OCI-LY7 (cell line): ENCODE measurements around the gene SYT15. TPM values are rescaled to one million over a fixed set of nuclear protein-coding genes. Genes with fewer than 3 reads are reported as not detected.

Experiments used
- BruUV-seq: library from RNA; stranded (reverse); fragments of 400-500 nt; replicated peaks from 2 replicates; lab custom pipeline; 2021; lab: Mats Ljungman, UMichigan
- CTCF ChIA-PET: fragments of 300-600 bp; sonication (Branson Sonifier 250); formaldehyde crosslinking; loops from one replicate; lab custom pipeline; 2022; ENCODE audit warnings: antibody characterized with exemption; ENCODE audit not compliant: unreplicated experiment; lab: Charles Lee
- POLR2A ChIA-PET: fragments of 300-600 bp; sonication (Branson Sonifier 250); formaldehyde crosslinking; loops from one replicate; lab custom pipeline; 2022; ENCODE audit warnings: antibody characterized with exemption; lab: Charles Lee
- DNase-seq: peaks from one replicate; pipeline ENCODE4 v3.0.0-alpha.2; 2015; ENCODE audit warnings: low spot score
- H2AFZ ChIP-seq: fragments of 200-600 bp; sonication (generic), shearing (Covaris generic); 2 replicates; pipeline ENCODE4 v1.6.1; 2014; ENCODE audit warnings: mild to moderate bottlenecking, antibody characterized with exemption, low read length, moderate library complexity
- H3K27ac ChIP-seq: fragments of 200-600 bp; sonication (generic); 2 replicates; pipeline ENCODE4 v1.5.1; 2014; ENCODE audit warnings: mixed run types, low read depth, mild to moderate bottlenecking, moderate library complexity, low read length, inconsistent platforms; ENCODE audit not compliant: poor library complexity, severe bottlenecking
- H3K36me3 ChIP-seq: fragments of 200-600 bp; sonication (generic); 2 replicates; pipeline ENCODE4 v1.6.1; 2014; ENCODE audit warnings: mild to moderate bottlenecking, antibody characterized with exemption, low read length, moderate library complexity, mixed read lengths; ENCODE audit not compliant: insufficient read depth
- H3K4me1 ChIP-seq: fragments of 200-600 bp; sonication (generic); 2 replicates; pipeline ENCODE4 v1.5.1; 2014; ENCODE audit warnings: mild to moderate bottlenecking, low read length; ENCODE audit not compliant: insufficient read depth, poor library complexity, severe bottlenecking
- H3K4me2 ChIP-seq: fragments of 200-600 bp; sonication (generic); 2 replicates; pipeline ENCODE4 v1.6.1; 2014; ENCODE audit warnings: mild to moderate bottlenecking, low read length
- H3K4me3 ChIP-seq: fragments of 200-600 bp; sonication (generic); 2 replicates; pipeline ENCODE4 v1.5.1; 2014; ENCODE audit warnings: mild to moderate bottlenecking, low read depth, low read length; ENCODE audit not compliant: poor library complexity, severe bottlenecking
- H3K79me2 ChIP-seq: fragments of 200-600 bp; sonication (generic); 2 replicates; pipeline ENCODE4 v1.6.1; 2016; ENCODE audit warnings: low read depth, mild to moderate bottlenecking, low read length, moderate library complexity, mixed read lengths; ENCODE audit not compliant: insufficient read depth
- H3K9me2 ChIP-seq: fragments of 200-600 bp; sonication (generic); 2 replicates; pipeline ENCODE4 v1.6.1; 2016; ENCODE audit warnings: mild to moderate bottlenecking, low read length, mixed read lengths; ENCODE audit not compliant: insufficient read depth
- H3K9me3 ChIP-seq: fragments of 200-600 bp; sonication (generic); 2 replicates; pipeline ENCODE4 v1.6.1; 2014; ENCODE audit warnings: mild to moderate bottlenecking, mixed run types, low read length, mixed read lengths
- H4K20me1 ChIP-seq: fragments of 200-600 bp; sonication (generic); 2 replicates; pipeline ENCODE4 v1.6.1; 2014; ENCODE audit warnings: mild to moderate bottlenecking, antibody characterized with exemption, low read length, moderate library complexity, mixed read lengths; ENCODE audit not compliant: insufficient read depth
- EZH2phosphoT487 ChIP-seq: fragments of 200-600 bp; sonication (generic); IDR thresholded peaks from 2 replicates; pipeline ENCODE4 v1.6.1; 2018; ENCODE audit warnings: low read depth, borderline replicate concordance, mild to moderate bottlenecking, mixed run types, antibody characterized with exemption, low read length, moderate library complexity, mixed read lengths
- intact Hi-C: fragments of 100-400 bp; cut with micrococcal nuclease; formaldehyde crosslinking; loops from one replicate; pipeline ENCODE4 v1.10.0; 2022; ENCODE audit not compliant: unreplicated experiment
- total RNA-seq, 2 experiments: library from RNA; depleted of rRNA in 1 of 2; stranded (reverse); fragments of >200 nt in 1 of 2; shearing (Covaris generic) in 1 of 2; gene quantifications; 2 replicates each; pipeline ENCODE4 v1.2.3, GENCODE V29; 2014 to 2022
- TF ChIP-seq, protein P1 (sequence below): fragments of 200-600 bp; sonication (generic); conservative IDR thresholded peaks from 2 replicates; pipeline ENCODE4 v1.5.1; 2014; ENCODE audit warnings: mild to moderate bottlenecking, antibody characterized with exemption, low read length, moderate library complexity, mixed read lengths

SYT15 gene
- total RNA-seq, 2 experiments from 2014 or later, result 0.25 to 2.1 TPM

DNA sequence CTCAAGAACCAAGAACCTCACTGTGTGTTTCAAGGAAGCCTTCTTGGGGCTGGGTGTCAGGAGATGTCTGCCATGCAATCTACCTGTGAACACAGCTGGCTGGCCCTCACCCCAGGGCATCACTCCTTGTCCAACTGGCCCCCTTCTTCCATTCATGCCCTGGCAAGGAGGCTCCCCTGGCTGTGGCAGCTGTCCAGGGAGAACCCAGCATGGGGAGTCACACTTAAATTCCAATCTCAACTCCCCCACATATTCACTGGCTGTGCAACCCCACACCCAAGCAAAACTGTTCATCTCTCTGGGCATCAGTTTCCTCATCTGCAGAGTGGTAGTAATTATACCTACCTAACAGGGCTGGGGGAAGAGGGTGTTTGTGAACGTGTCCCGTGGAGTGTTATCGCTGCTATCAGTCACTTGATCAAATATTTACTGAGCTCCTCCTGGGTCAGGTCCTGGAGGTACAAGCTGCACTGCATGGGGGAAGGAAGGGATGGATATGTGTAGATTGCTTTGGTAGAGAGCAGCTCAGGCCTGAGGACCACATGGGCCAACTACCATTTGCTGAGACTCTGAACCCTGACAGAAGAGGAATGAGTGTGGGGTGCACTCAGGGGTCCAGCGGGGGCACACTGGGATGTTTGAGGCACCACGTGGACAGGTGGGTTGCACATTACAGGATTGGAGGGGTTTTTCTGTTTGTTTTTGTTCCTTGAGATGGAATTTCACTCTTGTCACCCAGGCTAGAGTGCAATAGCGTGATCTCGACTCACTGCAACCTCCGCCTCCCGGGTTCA, 20.3 kb upstream of the SYT15 start:
- Histone ChIP-seq H3K4me1 (no peaks in the 10 kb centered on the region), H2AFZ (no peak overlapping the region), H3K27ac (no peak overlapping the region), H3K9me3 (no peaks in the 10 kb centered on the region), H4K20me1 (no peaks in the 10 kb centered on the region), H3K9me2 (no peaks in the 10 kb centered on the region), H3K4me3 (no peak overlapping the region), H3K4me2 (no peak overlapping the region), H3K79me2 (no peaks in the 10 kb centered on the region), H3K36me3 (no peaks in the 10 kb centered on the region)
- CTCF ChIA-PET, result no interaction called here
- POLR2A ChIA-PET, result no interaction called here
- no TSS peak for BruUV-seq
- intact Hi-C loops, result no loop called here
- DNase-seq, result no peak
- TF ChIP-seq, protein P1, sequence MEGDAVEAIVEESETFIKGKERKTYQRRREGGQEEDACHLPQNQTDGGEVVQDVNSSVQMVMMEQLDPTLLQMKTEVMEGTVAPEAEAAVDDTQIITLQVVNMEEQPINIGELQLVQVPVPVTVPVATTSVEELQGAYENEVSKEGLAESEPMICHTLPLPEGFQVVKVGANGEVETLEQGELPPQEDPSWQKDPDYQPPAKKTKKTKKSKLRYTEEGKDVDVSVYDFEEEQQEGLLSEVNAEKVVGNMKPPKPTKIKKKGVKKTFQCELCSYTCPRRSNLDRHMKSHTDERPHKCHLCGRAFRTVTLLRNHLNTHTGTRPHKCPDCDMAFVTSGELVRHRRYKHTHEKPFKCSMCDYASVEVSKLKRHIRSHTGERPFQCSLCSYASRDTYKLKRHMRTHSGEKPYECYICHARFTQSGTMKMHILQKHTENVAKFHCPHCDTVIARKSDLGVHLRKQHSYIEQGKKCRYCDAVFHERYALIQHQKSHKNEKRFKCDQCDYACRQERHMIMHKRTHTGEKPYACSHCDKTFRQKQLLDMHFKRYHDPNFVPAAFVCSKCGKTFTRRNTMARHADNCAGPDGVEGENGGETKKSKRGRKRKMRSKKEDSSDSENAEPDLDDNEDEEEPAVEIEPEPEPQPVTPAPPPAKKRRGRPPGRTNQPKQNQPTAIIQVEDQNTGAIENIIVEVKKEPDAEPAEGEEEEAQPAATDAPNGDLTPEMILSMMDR, result no peak

DNA sequence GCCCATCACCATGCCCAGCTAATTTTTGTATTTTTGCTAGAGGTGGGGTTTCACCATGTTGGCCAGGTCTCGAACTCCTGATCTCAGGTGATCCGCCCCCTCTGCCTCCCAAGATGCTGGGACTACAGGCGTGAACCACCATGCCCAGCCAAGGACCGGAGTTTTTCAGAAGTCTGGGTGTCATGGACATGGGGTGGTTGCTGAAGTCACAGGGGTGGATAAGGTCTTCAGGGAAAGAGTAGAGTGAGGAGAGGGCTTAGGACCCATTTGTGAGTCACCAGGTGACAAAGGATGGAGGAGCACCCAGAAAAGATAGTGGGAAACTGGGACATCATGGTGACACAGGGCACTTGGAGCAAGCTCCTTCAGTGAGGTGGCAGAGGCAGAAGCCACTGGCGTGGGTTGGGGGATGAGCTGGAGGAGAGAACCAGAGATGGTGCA, 19.7 kb upstream of the SYT15 start:
- TF ChIP-seq EZH2phosphoT487, result no peak
- TF ChIP-seq, protein P1, result no peak
- Histone ChIP-seq H2AFZ (no peak overlapping the region), H4K20me1 (no peaks in the 10 kb centered on the region), H3K36me3 (no peaks in the 10 kb centered on the region), H3K9me2 (no peaks in the 10 kb centered on the region), H3K4me2 (no peak overlapping the region), H3K79me2 (no peaks in the 10 kb centered on the region), H3K9me3 (no peaks in the 10 kb centered on the region), H3K27ac (no peak overlapping the region), H3K4me3 (no peak overlapping the region), H3K4me1 (no peaks in the 10 kb centered on the region)
- POLR2A ChIA-PET, result interaction anchor here (0.7 kb wide), 1 partner anchor 1693 kb away, joined by 5 read pairs; no protein-coding TSS in a partner anchor
- CTCF ChIA-PET, result no interaction called here
- intact Hi-C loops, result no loop called here
- no peak for DNase-seq
- no TSS peak for BruUV-seq

DNA sequence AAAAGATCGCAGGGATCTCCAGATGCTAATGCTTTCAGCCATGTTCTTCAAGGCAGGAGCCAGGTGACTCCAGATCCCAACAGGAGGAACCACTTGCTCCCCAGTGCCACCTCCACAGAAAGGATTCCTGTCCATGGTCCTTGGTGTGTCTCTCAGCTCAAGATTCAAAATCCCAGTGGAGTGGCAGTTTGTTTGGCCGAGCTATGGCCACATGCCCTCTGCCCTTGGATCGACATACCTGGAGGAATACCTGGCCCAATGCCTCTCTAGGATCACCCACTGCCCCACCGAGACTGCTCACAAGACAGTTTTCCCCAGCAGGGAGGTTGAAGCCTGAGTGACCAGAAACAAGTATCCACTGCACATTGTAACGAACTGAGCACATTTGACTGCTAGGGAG, 18.5 kb upstream of the SYT15 start:
- no peak overlapping the region for H3K27ac ChIP-seq
- H3K4me3 ChIP-seq, result no peak overlapping the region
- no peak overlapping the region for H3K4me2 ChIP-seq
- intact Hi-C loops, result no loop called here
- no peaks in the 10 kb centered on the region for H3K4me1 ChIP-seq
- no peaks in the 10 kb centered on the region for H3K9me2 ChIP-seq
- no peak overlapping the region for H2AFZ ChIP-seq
- no peak for DNase-seq
- POLR2A ChIA-PET, result no interaction called here
- TF ChIP-seq EZH2phosphoT487, result no peak
- TF ChIP-seq, protein P1, result no peak
- no peaks in the 10 kb centered on the region for H4K20me1 ChIP-seq
- no TSS peak for BruUV-seq
- no peaks in the 10 kb centered on the region for H3K36me3 ChIP-seq
- H3K79me2 ChIP-seq, result no peaks in the 10 kb centered on the region
- CTCF ChIA-PET, result no interaction called here
- H3K9me3 ChIP-seq, result no peaks in the 10 kb centered on the region
